ENCODE measurements around the gene GOLGA6C.

DNA sequence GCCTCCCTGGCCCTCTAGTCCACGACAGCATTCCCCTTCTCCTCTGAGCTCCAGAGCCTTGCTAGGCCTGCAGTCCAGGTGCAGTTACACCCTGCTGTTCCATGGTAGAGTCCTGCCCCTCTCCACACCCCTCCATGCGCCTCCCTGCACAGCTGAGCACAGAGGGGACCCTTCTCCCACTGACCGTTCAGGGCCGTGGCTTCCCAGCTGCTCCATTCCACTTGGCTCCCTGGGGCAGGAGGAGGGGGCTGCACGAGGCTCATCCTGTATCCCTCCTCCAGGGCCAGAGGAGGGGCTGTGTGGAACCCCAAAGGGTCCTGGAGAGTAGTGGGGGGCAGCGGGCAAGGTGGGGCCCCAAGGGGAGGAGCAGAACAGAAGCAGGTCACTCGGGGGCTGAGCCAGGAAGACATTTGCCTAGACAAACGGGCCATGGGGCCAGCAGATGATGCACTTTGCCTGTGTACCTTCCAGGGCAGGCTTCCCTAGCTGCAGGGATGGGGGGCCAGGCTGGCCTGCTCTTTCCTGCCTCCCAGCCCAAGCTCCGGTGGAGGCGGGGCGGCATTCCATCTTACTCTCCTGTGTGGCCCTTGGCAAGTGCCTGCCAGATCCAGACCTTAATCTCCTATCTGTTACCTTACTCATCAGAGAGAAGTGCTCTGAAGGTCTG is 20.7 kb upstream of the GOLGA6C start:
- TF ChIP-seq EZH2 (IDR thresholded peaks at IDR 0.05; ENCODE audit: borderline replicate concordance, control insufficient read depth, low read depth, low read length): no peak
- no peak for TF ChIP-seq POLR2AphosphoS5 (IDR thresholded peaks at IDR 0.05; ENCODE audit: low read length)
- TF ChIP-seq SIN3A (IDR thresholded peaks at IDR 0.05; ENCODE audit: low read depth, low read length): no peak
- no peak for TF ChIP-seq SPI1 (IDR thresholded peaks at IDR 0.05; ENCODE audit: borderline replicate concordance, insufficient read depth, low read depth, low read length)
